Globus pallidus (tissue), 1 donor: ENCODE data around the gene PTPRD.
A peak's percentile ranks its signal among the peaks of the same experiment; 100 is the strongest.

Source experiments
- DNase-seq: peaks from one replicate; pipeline ENCODE4 v3.0.0-alpha.2; 2015; ENCODE audit warnings: low spot score

Gene PTPRD

DNA sequence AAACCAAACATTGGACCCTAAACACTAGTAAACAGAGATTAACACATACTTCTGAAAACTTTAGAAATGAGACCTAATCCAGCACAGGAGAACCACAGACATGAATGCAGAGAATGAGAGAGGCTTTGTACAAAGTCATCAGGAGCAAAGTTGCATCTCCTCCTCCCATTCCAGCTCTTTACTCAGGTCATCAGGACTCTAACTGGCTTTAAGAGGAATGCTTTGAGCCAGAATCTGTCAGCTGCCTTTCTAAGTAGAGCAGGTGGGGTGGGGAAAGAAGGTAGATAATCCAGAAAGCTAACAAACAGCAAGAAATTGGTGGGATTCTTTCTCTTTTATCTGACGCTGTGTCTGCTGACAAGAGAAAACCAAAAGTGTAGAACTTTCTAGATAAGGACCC is 2230.5 kb downstream of the PTPRD start:
- DNase-seq, result no peak

DNA sequence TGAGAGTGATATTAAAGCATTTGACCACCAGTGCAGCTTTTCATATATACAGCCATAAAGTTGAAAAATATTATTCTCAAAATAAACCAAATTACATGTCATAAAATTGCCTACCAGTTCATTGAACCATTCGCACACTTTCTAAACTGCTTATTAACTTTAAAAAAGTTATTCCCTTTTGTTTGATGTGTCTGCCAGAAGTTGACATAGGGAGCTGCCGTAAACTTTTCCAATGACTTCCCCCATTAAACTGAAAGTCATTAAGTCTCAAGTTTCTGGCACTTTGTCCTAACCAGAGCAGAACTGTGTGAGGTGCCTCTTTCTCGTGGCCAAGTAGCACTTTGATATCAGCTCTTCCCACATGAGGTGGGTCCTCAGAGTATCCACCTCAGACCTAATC is 2231.2 kb downstream of the PTPRD start:
- no peak for DNase-seq

- no peak for DNase-seq
These were observed 2238.3 kb downstream of the PTPRD start for GRCh38 chr9:8374471-8374870.

- DNase-seq, result no peak
These were observed 2241.1 kb downstream of the PTPRD start for GRCh38 chr9:8371686-8372085.

GRCh38 chr9:8366161-8366926 is 2246.5 kb downstream of the PTPRD start:
- DNase-seq, result no peak

- DNase-seq, result no peak
These were observed 2247.2 kb downstream of the PTPRD start for GRCh38 chr9:8365466-8366160.

- DNase-seq, result no peak
These were observed 2247.8 kb downstream of the PTPRD start for GRCh38 chr9:8365029-8365428.

- peak; percentile 81 for DNase-seq
These were observed 2248.6 kb downstream of the PTPRD start for GRCh38 chr9:8364026-8364752.

DNA sequence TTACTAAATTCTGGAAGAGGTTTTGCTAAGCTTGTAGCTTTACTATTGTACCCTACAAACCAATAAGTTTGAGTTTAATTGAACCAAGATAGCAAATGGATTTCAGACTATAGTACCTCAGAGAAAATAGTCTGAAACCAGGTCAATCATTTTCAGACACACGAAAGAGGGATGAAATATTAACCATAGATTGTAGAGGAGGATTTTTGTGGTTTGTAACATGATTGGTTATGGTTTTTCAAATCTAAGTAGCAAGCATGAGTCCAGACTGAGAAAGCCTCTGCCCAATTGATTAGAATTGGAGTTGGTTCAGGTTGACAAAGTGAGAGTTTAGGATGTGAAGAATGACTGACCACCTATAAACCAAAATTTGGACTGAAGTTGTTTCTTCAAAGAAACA is 2250.6 kb downstream of the PTPRD start:
- no peak for DNase-seq

DNA sequence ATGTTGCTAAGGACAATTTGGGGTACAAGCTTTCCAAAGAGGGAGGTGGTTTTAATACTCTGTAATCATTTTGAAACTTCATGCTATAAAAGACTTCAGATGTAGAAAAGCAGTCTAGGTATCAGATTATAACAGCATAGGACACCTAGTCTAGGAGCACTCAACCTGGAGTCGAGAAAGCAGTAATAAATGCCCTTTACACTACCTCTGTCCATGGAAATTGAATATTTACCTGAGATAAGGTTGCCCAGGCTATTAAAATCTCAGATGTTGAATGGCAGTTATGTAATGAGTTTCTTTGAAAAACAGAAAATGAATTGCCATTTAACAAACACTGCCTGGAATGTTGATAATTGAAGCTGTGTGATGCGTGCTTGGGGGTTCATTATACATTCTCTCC is 2251.4 kb downstream of the PTPRD start:
- DNase-seq, result no peak

DNA sequence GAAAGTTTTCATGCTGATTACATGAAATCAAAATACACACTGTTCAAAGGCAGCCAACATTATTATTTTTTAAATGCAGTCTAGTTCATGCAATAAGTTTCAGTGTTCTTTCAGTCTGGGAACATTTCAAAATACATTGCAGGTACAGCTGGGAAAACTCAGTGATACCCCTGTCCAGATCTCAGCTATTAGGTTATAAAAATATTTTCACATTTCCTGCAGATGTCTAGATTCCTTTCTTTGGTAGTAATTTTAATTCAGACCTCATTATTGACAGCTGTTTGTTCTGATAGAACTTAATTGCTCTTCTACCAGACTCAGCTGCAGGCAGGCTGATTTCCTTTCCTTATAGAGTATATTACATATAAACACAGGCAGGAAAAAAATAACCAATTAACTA is 2256.4 kb downstream of the PTPRD start:
- DNase-seq, result no peak

DNA sequence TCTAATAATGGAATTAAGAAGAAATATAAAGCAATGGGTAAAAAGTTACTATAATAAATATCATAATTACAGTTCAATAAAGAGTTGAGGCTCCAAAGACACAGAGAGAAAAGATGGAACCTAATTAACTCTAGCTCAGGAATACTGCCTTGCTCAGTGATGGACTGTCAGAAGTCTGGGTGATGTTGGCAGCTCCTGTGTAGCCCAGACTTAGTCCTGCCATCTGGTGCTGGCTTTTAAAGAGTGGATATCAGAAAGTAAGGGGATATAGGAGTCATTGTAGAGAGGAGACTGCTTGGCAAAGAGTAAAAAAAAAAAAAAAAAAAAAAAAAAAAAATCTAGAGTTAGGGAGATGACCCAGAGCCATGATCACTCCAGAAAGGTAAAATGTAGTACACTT is 2261.4 kb downstream of the PTPRD start:
- DNase-seq, result no peak

GRCh38 chr9:8349901-8350300 is 2262.9 kb downstream of the PTPRD start:
- no peak for DNase-seq

- DNase-seq, result no peak
These were observed 2263.4 kb downstream of the PTPRD start for GRCh38 chr9:8349376-8349775.

DNA sequence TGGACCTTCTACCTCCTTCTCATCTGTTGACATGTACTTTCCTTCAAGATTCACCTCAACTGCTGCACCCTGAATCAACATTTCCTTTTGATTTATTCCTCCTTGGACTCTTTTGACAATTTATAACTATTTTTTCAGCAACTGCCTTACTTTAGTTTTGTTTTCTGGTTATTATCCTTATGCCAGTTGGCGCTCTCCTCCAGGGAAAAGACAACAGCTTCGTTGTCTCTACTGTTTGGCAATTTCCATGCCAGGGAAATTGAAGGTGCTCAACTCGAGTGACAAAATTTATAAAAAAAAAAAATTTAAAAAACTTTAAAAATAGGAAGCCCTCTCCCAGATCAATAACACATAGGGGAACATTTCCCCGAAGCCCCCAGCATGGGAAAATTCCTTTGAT is 2264.0 kb downstream of the PTPRD start:
- DNase-seq, result peak; percentile 63

DNA sequence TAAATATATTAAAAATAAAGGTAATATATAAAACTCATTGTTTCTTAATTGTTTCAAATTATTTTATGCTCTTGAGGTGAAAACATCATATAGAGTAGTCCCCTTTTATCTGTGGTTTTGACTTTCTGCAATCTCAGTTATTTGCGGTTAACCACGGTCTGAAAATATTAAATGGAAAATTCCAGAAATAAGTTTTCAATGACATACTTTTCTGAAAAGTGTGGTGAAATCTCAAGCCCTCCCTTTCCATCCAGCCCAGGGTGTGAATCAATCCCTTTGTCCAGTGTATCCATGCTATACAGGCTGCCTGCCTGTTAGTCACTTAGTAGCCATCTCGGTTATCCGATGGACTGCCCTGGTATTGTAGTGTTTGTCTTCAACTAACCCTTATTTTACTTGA is 2266.5 kb downstream of the PTPRD start:
- no peak for DNase-seq

DNA sequence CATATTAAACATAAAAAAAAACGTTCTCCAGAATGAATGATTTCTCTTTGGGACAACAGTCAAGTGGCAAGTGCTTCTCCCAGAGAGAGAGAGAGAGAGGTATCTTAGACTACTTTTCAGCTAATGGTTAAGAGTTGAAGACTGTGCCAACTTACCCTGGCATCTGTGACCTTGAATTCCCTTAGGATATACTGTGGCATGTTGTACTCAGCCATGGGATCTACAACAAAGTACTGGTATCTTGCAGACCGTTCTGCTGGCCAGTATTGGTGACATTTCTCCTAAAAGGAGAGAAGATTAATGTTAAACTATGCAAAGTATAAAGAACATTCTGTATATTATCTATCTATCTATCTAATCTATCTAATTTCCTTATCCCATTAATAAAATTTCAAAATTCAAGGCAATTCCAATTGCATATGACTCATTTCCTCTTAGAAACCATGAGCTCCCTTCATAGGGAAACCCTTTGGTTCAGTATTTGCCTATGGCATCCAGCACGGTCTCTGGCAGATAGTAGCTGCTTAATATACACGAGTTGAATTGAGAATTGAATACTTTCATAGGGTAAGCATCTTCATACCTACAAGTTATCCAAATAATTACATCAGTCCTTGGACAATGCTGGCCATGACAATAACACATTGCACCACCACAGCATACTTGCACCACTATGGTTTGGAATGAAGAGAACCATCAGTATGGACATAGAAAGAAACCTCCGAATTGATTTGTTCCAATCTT is 2273.9 kb downstream of the PTPRD start:
- DNase-seq, result no peak

- DNase-seq, result no peak
These were observed 2274.7 kb downstream of the PTPRD start for GRCh38 chr9:8337834-8338766.

GRCh38 chr9:8332871-8333270 is 2279.9 kb downstream of the PTPRD start:
- DNase-seq, result no peak

GRCh38 chr9:8332331-8332650 is 2280.5 kb downstream of the PTPRD start:
- no peak for DNase-seq
